ENCODE data around the gene LPAR1. TPM values are rescaled to one million over a fixed set of nuclear protein-coding genes. Genes with fewer than 3 reads are reported as not detected.

The LPAR1 gene
- total and polyA plus RNA-seq, 2 donors from 2014 or later: 2.9 to 28.2 TPM

- intact Hi-C loops (cut with DNase I): no loop called here
- Histone ChIP-seq H3K4me1 (ENCODE audit: control insufficient read depth in 2 of 3, insufficient read depth in 2 of 3, low read depth in 1 of 3, low read length in 3 of 3) (peaks cover 0 to 3% (median 0%) of the 10 kb centered on the region in 3 donors), H3K27ac (ENCODE audit: low read depth in 2 of 2, low read length in 2 of 2) (no peak overlapping the region), H3K36me3 (ENCODE audit: control insufficient read depth in 2 of 3, insufficient read depth in 3 of 3, low read length in 3 of 3) (no peaks in the 10 kb centered on the region), H3K9ac (ENCODE audit: low read length in 3 of 3) (peak overlapping the region in 2 of 3 donors; percentile 27 to 48), H3K27me3 (ENCODE audit: control insufficient read depth, insufficient read depth, low read length) (no peaks in the 10 kb centered on the region), H3K4me3 (ENCODE audit: low read length in 3 of 3) (peak overlapping the region; percentile 52 to 82 (median 69)), H3K9me3 (ENCODE audit: control insufficient read depth in 2 of 3, insufficient read depth in 1 of 3, low read length in 3 of 3) (no peaks in the 10 kb centered on the region)
- FAIRE-seq: no peak
- DNase-seq: peak; percentile 41 to 87 (median 68)
- peak; percentile 12 for TF ChIP-seq CTCF (IDR thresholded peaks at IDR 0.05; ENCODE audit: borderline replicate concordance, extremely low read depth, insufficient read depth)
Measured at GRCh38 chr9:111036429-111036789, 1.9 kb downstream of the LPAR1 start.

DNA sequence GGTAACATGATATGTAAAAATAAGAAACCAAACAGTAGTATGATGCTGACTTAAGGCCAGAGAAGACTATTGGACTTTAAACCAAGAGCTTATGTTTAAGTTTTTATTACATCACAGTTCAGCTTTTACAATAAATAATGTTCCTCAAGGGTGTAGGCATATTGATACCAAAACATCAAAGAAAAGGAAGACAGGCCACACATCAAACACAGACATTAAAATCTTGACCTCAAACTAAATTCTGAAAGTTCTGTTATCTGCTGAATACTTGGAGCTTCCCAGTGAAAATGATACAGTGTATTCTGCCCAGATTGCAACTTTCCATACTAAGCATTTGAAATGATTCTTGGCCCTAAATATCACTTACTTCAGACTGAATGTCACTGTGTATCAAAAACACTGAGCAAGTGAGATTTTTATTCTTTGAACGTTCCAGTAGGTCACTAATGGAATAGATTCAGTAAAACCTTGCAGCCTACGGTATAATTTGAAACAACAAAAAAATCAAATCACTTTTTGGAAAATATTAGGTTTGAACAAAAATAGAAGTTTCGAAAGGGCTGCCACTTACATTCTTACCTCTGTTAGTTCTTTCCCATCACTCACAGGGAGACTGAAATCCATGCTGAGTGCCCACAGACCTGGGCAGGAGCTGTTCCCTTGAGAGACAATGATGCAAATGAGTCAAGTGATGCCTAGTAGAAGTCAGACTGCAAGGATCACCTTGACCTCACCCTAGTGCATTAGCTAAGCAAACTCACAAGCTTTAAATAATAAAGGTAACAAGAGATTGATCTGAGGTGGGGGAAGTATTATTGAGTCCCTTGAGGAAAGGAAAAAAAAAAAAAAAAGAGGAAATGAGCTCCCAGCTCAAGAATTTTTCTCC is 2.5 kb downstream of the LPAR1 start:
- peak overlapping the region in 2 of 3 donors; percentile 27 to 48 for H3K9ac ChIP-seq (ENCODE audit: low read length in 3 of 3)
- no peaks in the 10 kb centered on the region for H3K27me3 ChIP-seq (ENCODE audit: control insufficient read depth, insufficient read depth, low read length)
- H3K27ac ChIP-seq (ENCODE audit: low read depth in 2 of 2, low read length in 2 of 2): no peak overlapping the region
- no peaks in the 10 kb centered on the region for H3K9me3 ChIP-seq (ENCODE audit: control insufficient read depth in 2 of 3, insufficient read depth in 1 of 3, low read length in 3 of 3)
- peak in 1 of 5 donors; percentile 13 for DNase-seq
- intact Hi-C loops (cut with DNase I): no loop called here
- no peak for TF ChIP-seq CTCF (IDR thresholded peaks at IDR 0.05; ENCODE audit: borderline replicate concordance, extremely low read depth, insufficient read depth)
- H3K36me3 ChIP-seq (ENCODE audit: control insufficient read depth in 2 of 3, insufficient read depth in 3 of 3, low read length in 3 of 3): no peaks in the 10 kb centered on the region
- peaks cover 0 to 3% (median 0%) of the 10 kb centered on the region in 3 donors for H3K4me1 ChIP-seq (ENCODE audit: control insufficient read depth in 2 of 3, insufficient read depth in 2 of 3, low read depth in 1 of 3, low read length in 3 of 3)
- no peak for FAIRE-seq
- peak overlapping the region in 2 of 3 donors; percentile 52 to 82 for H3K4me3 ChIP-seq (ENCODE audit: low read length in 3 of 3)

DNA sequence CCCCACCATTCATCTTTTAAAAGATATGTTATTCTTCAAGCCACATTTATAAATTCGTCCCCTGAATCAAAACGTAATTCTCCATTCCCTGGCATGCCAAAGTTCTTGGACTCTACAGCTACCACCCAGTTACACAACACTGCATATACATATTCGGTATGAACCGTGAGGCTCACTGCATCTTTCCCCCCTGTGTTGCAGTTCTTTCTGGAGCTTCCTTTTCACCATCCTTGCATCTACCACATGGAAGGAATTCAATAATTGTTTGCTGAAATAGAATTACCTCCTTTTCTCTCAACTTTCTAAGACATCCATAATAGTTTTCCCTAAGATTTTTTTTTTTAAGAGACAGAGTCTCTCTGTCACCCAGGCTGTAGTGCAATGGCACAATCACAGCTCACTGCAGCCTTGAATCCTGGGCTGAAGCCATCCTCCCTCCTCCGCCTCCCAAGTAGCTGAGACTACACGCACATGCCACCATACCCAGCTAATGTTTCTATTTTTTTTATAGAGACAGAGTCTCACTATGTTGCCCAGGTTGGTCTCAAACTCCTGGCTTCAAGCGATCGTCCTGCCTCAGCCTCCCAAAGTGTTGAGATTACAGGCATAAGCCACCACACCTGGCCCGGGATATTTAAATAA is 3.3 kb downstream of the LPAR1 start:
- no peaks in the 10 kb centered on the region for H3K9me3 ChIP-seq (ENCODE audit: control insufficient read depth in 2 of 3, insufficient read depth in 1 of 3, low read length in 3 of 3)
- H3K9ac ChIP-seq (ENCODE audit: low read length in 3 of 3): no peak overlapping the region
- H3K36me3 ChIP-seq (ENCODE audit: control insufficient read depth in 2 of 3, insufficient read depth in 3 of 3, low read length in 3 of 3): no peaks in the 10 kb centered on the region
- H3K27ac ChIP-seq (ENCODE audit: low read depth in 2 of 2, low read length in 2 of 2): no peak overlapping the region
- H3K4me3 ChIP-seq (ENCODE audit: low read length in 3 of 3): no peak overlapping the region
- no peak for DNase-seq
- no peak for FAIRE-seq
- TF ChIP-seq CTCF (IDR thresholded peaks at IDR 0.05; ENCODE audit: borderline replicate concordance, extremely low read depth, insufficient read depth): no peak
- no peaks in the 10 kb centered on the region for H3K27me3 ChIP-seq (ENCODE audit: control insufficient read depth, insufficient read depth, low read length)
- peaks cover 0 to 3% (median 0%) of the 10 kb centered on the region in 3 donors for H3K4me1 ChIP-seq (ENCODE audit: control insufficient read depth in 2 of 3, insufficient read depth in 2 of 3, low read depth in 1 of 3, low read length in 3 of 3)
- intact Hi-C loops (cut with DNase I): no loop called here

All from kidney (tissue), 14 donors.